Bone marrow (tissue), 2 donors: ENCODE results near the gene MYO5C.
"Not testable (repeated sequence)": the region's sequence is repeated elsewhere in the genome, so short reads cannot be mapped to it uniquely, and the experiment has no call there.

ENCODE experiments used
- DNase-seq, 2 donors: peaks; one replicate each; lab custom pipeline; 2025; lab: John Stamatoyannopoulos, UW

MYO5C gene

GRCh38 chr15:52165494-52166131, 130.0 kb downstream of the MYO5C start:
- DNase-seq = not testable (repeated sequence)

- peak in 1 of 2 donors; percentile 3 for DNase-seq
Observed at GRCh38 chr15:52164631-52165265, 130.9 kb downstream of the MYO5C start.

- no peak for DNase-seq
Observed at GRCh38 chr15:52163321-52164190, 132.0 kb downstream of the MYO5C start.

- no peak for DNase-seq
Observed at GRCh38 chr15:52162876-52163275, 132.7 kb downstream of the MYO5C start.

GRCh38 chr15:52162260-52162659, 133.3 kb downstream of the MYO5C start:
- DNase-seq = no peak

- no peak for DNase-seq
Observed at GRCh38 chr15:52161406-52161966, 134.1 kb downstream of the MYO5C start.

GRCh38 chr15:52159645-52160044, 136.0 kb downstream of the MYO5C start:
- DNase-seq = no peak

GRCh38 chr15:52158084-52158765, 137.4 kb downstream of the MYO5C start:
- no peak for DNase-seq

- no peak for DNase-seq
Observed at GRCh38 chr15:52155878-52156277, 139.7 kb downstream of the MYO5C start.

GRCh38 chr15:52154896-52155865, 140.4 kb downstream of the MYO5C start:
- DNase-seq = no peak

- DNase-seq = no peak
Observed at GRCh38 chr15:52153900-52154895, 141.4 kb downstream of the MYO5C start.

- no peak for DNase-seq
Observed at GRCh38 chr15:52151353-52151752, 144.3 kb downstream of the MYO5C start.

- no peak for DNase-seq
Observed at GRCh38 chr15:52150871-52151270, 144.7 kb downstream of the MYO5C start.

GRCh38 chr15:52150043-52150825, 145.4 kb downstream of the MYO5C start:
- no peak for DNase-seq

- no peak for DNase-seq
Observed at GRCh38 chr15:52148403-52148802, 147.2 kb downstream of the MYO5C start.

- no peak for DNase-seq
Observed at GRCh38 chr15:52146776-52147175, 148.8 kb downstream of the MYO5C start.

- DNase-seq = no peak
Observed at GRCh38 chr15:52146261-52146660, 149.3 kb downstream of the MYO5C start.

GRCh38 chr15:52144656-52145178, 150.9 kb downstream of the MYO5C start:
- no peak for DNase-seq
